ENCODE measurements around the gene PSRC1.

DNA sequence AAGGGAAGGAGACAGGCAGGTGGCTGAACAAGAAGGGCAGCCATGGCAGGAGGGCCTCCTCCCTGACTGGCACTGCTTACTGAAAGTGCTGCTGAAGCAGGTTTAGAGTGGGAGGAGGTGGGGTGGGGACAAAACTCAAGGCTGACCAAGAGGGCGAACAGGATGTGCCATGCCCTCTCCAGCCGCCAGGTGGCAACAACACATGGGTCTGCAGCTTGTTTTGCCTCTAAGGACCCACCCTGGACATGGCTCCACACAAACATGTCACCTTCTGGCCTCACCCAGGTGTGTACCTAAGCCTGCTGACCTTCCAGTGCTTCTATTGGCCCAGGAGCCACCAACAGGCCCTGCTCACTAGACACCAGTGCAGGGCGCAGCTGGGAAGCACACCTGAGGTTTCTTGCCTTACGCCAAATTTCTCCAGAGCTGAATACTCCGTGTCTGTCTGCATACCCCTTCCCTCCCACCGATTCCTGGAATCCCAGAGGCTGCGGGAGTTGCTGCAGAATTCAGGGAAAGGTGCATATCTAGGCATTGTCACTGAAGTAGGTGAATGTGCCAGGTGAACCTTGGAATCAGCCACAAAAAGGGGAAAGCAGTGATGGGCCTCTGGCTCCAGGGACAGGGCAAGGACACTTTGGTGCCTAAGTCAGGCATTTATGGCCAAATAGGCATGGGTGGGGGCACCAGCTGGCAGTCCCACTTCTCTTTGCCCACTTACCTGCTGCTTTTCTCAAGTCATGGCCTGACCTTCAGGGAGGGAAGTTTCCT, 5.3 kb downstream of the PSRC1 start:
- TF ChIP-seq, protein P1, sequence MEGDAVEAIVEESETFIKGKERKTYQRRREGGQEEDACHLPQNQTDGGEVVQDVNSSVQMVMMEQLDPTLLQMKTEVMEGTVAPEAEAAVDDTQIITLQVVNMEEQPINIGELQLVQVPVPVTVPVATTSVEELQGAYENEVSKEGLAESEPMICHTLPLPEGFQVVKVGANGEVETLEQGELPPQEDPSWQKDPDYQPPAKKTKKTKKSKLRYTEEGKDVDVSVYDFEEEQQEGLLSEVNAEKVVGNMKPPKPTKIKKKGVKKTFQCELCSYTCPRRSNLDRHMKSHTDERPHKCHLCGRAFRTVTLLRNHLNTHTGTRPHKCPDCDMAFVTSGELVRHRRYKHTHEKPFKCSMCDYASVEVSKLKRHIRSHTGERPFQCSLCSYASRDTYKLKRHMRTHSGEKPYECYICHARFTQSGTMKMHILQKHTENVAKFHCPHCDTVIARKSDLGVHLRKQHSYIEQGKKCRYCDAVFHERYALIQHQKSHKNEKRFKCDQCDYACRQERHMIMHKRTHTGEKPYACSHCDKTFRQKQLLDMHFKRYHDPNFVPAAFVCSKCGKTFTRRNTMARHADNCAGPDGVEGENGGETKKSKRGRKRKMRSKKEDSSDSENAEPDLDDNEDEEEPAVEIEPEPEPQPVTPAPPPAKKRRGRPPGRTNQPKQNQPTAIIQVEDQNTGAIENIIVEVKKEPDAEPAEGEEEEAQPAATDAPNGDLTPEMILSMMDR (IDR thresholded peaks at IDR 0.05): peak; percentile 91 to 98 (median 93)
- no peak for TF ChIP-seq POLR2AphosphoS5 (IDR thresholded peaks at IDR 0.05)
- TF ChIP-seq POLR2A (IDR thresholded peaks at IDR 0.05): peak; percentile 15

All from transverse colon (tissue), 4 donors.